PC-9 (cell line): ENCODE results near the gene HPCAL1.

Experiments
- CTCF ChIP-seq: fragments of 200-600 bp; sonication (generic); conservative IDR thresholded peaks from 2 replicates; pipeline ENCODE4 v1.6.1; 2017; ENCODE audit warnings: mixed run types, antibody characterized with exemption, mild to moderate bottlenecking, moderate library complexity
- EZH2 ChIP-seq: fragments of 200-600 bp; sonication (generic); IDR thresholded peaks from 2 replicates; pipeline ENCODE4 v1.8.0; 2017; ENCODE audit warnings: antibody characterized with exemption, low read depth

DNA sequence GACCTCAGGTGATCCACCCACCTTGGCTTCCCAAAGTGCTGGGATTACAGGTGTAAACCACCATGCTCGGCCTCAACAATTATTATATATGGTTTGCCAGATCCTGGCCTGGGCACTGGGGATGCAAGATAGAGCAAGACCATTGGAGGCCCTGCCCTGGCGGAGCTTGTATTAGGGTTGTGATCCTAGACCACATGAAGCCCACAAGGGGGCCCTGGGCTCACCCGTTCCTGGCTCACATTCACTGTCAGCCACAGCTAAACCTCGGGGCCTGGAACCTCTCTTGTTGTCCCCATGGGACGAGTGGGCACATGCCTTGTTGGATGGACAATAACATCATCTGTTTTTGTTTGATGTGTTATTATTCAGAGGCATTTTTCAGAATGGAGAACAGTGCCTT is 14.9 kb downstream of the HPCAL1 start:
- TF ChIP-seq CTCF (no peak), EZH2 (no peak)
